Stimulated activated CD4-positive, alpha-beta T cell treated with anti-CD3 and anti-CD28 coated beads, Interleukin-12 subunit alpha, Interleukin-12 subunit beta, amount 100 ng/mL, for 48 hours (primary cell): ENCODE data around the gene MED29.
A peak's percentile ranks its signal among the peaks of the same experiment; 100 is the strongest.

Experiments
- DNase-seq, 3 donors: peaks; one replicate each; pipeline ENCODE4 v3.0.0-alpha.2; 2020; ENCODE audit warnings: low read depth in 2 of 3, low spot score in 1 of 3

MED29 gene

DNA sequence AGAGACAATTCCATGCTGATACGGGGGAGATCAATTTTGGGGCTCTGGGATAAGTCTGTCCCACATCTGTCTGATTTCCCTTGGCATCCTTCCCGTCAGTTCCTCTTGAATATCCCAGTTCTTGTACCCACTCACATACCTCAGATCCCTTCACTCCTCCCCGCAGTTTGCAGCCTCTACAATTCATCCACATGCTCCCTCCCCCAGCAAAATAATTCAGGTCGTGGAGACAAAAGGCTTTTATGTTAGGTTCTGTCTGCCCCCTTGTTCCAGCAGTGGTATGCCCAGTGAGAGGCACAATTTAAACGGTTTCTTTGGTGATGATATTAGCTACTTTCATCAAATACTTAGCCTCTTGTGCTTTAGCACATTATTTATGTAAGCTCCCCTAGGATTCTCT lies 35.0 kb downstream of the MED29 start:
- no peak for DNase-seq

DNA sequence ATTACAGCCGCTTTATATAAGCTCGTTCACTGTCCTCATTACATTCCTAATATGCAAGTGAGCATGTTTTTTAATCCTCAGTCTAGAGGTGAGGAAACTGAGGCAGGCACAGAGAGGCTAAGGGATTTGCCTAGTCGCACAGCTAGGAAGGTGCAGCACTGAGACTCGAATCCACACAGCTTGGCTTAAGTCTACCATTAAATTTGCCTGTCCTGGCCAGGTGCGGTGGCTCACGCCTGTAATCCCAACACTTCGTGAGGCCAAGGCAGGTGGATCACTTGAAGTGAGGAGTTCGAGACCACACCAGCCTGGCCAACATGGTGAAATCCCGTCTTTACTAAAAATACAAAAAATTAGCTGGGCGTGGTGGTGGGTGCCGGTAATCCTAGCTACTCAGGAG lies 36.5 kb downstream of the MED29 start:
- DNase-seq, result no peak

DNA sequence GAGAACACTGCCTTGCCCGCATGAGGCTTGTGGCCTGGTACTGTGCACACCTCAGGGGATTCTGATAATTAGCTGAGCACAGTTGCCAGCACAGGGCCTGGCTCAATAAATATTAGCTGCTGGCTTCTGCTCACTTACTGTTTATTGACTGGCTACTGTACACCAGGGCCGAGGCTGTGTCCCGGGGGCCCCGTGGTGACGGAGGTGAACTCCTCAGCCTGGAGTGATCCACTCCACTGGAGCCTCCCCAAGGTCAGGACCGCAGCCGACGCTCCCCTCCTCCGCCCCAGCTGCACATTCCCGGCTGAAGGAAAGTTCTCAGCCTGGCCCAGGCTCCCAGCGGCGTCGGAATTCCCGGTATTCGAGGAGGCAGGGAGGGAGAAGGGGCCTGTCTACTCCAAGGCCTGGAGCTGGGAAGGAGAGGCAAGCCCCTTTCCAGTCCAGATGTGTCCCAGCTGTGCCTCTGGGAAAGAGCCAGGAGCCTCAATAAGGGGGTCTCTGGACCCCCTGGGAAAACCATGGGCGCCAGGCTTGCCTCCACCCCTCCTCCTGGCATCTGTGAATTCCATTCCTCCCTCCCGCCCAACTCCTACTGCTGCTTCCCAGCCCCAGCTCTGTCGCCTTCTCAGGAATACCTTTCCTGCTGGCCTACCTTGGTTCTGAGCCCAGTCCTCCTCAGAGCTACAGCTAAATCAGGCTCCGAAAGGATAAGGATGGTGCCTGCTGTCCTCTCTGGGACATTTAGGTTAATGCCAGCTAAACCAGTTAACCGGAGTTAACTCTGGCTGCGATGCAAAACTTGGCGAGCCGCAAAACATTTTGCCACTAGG lies 37.3 kb downstream of the MED29 start:
- no peak for DNase-seq

DNA sequence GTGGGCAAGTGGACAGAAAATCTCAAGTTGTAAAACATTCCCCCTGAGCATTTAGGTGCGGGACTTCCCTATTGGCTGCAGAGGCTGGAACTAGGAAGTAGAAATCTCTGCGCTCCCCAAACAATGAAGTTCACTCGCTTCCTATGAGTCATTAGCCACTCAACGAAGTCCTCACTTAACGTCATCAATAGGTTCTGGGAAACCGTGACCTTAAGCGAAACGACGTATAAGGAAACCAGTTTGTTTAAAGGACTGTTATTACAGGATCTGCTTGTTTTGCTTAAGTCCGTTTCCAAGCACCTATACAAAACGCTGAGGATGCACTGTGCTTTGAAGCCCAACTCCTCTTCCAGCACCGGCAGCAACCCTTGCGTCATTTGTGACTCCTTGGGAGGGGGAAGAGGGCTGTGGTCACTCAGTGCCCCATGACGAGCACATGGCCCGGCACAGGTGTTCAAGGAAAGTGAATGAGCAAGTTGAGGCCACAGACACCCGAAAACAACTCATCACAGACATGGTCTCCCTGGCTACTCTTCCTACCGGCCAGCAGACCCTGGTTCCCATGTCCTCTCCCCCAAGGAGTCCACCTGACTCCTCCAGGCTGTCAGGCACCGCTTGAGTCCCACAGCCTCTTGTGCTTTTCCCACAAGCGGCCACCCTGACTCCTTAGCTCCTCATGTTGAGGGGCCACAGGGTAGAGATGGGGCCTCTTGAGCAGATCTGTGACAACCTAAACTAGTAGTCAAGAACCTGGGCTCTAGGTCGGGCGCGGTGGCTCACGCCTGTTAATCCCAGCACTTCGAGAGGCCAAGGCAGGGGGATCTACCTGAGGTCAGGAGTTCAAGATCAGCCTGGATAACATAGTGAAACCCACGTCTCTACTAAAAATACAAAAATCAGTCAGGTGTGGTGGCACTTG lies 39.8 kb downstream of the MED29 start:
- DNase-seq, result peak in 2 of 3 donors; percentile 67 to 70

DNA sequence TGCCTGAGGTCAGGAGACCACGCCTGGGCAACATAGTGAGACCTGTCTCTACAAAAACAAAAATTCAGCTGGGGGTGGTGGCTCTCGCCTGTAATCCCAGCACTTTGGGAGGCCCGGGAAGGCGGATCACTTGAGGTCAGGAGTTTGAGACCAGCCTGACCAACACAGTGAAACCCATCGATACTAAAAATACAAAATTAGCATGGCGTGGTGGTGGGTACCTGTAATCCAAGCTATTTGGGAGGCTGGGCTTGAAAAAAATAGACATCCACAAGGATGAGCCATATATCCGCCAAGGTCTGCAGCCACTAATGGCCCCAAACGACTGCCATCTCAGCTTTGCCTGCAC lies 41.5 kb downstream of the MED29 start:
- DNase-seq, result no peak

DNA sequence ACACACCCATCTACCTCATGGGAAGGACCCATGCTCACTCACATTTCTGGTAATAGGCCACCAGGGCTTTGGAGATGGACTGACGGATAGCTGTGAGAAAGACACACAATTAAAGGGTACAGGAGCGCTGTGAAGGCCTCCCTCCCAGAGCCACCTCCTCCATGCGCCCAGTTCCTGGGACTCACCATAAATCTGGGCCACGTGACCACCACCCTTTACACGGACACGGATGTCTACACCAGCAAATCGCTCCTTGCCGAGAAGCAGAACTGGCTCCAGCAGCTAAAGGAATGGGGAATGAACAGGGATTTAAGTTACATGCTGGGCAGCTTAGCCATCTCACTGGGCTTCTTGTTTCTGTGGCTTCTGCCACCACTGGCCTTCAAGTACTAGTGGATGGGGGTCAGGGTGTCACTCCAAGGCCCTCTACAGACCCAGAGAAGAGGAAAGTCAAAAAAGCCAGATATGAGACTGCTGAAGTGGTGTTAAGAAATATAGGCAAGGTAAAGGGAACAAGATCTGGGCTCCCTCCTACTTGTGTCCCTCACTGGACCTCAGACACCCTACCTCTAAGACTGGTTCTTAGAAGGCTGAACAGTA lies 42.4 kb downstream of the MED29 start:
- DNase-seq, result no peak

DNA sequence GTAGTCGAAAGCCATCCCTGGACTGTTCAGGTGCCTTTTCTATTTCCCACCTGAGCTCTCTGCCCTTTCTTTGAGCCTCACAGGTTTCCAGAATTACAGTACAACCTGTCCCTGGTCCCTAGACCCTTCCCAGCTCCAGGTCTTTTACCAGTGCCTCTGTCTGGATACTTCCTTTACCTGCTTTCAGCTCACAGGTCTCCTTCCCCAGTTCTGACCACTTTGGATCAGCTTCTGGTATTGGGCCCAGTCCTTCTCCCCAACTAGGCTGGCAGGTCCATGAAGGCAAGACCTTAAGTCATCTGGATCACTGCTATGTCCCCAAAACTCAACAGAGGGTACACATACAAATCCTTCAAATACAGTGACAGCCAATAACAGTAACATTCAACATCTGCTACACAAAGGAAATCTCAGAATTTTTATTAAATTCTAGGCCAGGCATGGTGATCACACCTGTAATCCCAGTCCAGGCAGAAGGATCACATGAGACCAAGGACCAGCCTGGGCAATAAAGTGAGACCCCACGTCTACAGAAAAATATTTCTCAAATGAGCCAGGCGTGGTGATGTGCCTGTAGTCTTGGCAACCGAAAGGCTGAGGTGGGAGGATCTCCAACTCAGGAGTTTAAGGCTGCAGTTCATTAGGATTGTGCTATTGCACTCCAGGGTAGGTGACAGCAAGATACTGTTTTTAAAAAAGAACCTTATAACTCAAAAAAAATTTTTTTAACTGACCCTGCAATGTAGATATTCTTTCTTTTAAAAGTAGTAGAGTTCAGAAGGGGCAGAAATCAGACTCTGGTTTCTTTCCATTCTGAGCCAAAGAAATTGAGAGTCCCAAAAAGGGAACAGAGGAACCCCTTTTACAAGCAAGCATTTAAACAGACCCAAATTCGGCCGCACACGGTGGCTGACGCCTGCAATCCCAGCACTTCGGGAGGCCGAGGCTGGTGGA lies 43.2 kb downstream of the MED29 start:
- no peak for DNase-seq

DNA sequence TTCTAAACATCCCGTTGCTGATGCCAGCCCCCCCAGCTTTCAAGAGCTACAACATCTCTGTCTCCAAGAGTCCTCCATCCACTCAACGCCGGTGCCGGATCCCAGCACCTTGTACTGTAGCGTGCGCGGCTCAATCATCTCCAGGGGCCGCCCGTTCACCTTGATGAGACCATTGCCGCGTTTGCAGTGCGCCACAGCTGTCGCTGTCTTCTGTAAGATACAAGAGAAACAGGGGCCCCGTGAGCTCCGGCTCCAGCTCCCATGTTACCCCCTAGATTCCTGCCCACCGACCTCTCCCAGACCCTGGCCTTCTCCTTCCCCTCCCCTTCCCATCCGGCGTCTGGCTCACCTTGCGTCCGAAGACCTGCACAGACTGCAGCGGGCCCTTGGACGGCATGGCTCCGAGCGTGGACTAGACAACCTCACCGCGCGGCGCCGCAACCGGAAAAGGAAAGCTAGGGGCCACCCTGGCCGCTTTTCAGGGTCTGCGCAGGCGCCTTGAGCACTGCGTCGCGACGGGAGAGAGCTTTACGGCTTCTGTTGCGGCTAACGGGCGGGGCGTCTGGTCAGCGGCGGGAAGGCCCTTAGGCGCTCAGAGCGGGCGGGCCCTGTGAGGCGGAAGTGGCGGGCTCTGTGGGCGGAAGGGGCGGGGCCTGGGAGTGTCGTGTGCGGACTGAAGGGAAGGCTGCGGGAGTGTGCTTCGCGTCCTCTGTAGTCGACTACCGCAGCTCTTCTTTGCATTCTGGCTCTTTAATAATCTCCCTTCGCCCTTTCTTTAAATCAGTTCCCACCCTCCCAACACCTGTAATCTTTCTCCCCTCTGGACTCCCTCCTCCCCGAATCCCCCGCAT lies 44.5 kb downstream of the MED29 start, which contains the start of gene RPS16:
Gene RPS16 (minus strand): TSS at position 451 of the 851 bp plus-strand sequence. CDS start 54 bp downstream, at position 397.
- peak; percentile 99 for DNase-seq

DNA sequence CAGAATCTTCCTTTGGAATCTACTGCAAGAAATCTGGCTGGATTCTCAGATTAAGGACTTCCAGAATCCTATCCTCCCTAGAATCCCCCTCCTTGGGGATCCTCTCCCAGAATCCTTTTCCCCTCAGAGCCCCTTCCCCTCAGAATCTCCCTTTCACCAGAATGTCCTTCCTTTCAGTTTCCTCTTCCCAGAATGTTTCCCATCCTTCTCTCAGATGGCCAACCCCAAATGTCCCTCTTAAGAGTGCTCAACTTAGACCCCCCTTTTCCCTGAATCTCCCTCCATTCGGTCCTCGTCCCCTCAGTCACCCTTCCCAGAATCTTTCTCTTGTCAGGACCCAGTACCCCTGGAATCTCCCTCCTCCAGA lies 45.2 kb downstream of the MED29 start:
- DNase-seq, result no peak

DNA sequence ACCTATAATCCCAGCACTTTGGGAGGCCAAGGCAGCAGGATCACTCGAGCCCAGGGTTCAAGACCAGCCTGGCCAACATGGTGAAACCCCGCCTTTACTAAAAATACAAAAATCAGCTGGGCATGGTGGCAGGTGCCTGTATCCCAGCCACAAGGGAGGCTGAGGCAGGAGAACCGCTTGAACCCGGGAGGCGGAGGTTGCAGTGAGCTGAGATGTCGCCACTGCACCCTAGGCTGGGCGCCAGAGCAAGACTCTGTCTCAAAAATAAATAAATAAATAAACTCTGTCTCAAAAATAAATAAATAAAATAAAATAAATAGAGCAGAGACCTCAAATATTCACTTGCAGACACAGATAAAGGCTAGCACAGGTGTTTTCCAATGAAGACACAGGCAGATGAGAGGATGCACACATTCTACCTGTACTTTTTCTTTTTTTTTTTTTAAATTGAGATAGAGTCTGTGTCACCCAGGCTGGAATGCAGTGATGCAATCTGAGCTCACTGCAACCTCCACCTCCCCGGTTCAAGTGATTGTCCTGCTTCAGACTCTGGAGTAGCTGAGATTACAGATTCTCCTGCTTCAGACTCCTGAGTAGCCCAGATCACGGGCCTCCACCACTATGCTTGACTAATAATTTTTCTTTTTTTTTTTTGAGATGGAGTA lies 47.2 kb downstream of the MED29 start:
- DNase-seq, result no peak

DNA sequence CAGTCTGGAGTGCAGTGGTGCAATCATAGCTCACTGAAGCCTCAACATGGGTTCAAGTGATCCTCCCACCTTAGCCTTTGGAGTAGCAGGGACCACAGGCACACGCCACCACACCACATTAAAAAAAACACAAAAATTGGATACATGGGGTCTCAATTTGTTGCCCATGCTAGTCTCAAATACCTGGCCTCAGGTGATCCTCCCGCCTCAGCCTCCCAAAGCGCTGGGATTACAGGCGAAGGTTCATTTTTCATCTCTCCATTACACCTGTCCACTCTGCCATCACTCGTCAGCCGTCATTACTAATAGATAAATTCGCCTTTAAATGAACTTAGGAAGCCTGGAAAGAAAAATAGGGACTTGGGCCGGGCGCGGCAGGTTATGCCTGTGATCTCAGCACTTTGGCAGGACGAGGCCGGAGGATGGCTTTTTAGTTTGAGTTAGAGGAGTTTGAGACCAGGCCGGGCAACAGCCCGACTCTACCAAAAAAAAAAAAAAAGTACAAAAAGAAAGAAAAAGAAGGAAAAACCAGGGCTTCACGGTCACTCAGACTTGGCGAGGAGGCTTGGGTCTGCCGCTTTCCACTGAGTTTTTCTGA lies 53.5 kb downstream of the MED29 start:
- no peak for DNase-seq

DNA sequence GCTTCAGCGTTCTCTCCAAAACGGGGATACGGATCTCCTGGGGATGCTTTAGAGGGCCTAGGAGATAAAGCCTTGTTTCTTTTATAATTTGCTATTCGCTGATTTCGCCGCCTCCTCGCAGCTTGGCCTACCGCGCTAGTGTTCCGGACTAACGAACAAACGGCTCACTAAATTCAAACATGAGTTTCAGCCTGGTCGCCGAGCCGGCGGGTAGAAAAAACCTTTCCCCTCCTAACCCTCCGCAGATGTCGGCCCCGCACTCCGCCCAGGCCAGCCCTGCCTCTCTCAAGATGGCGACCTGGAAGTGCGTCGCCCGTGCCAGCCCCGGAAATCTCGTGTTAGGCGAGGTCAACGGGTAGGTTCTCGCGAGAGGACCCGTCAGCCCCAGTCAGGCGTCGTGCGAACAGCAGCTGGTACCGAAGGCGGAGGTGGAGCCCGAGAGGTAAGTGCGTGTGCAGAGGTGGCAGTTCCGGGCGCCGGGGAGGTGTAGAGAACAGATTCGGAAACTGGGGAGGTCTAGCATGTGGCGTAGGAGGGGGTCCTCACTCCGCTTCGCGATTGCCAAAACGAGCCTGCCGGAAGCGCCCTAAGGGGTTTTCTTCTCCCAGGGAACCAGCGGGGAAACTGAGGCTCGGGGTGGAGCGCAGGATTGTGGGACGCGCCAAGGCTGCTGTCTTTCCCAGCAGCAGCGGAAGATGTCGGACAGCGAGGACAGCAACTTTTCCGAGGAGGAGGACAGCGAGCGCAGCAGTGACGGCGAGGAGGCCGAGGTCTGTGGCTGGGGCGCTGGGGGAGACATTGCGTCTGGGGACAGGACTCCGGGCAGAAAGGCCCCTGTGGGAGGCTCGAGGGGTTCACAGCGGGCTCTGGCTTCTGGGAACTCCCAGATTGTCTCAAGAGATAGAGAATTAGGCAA lies 54.3 kb downstream of the MED29 start, which contains the start of gene SUPT5H:
Gene SUPT5H (plus strand): TSS at position 387 of the 916 bp plus-strand sequence. CDS start 309 bp downstream, at position 696.
- peak; percentile 95 to 98 (median 97) for DNase-seq

DNA sequence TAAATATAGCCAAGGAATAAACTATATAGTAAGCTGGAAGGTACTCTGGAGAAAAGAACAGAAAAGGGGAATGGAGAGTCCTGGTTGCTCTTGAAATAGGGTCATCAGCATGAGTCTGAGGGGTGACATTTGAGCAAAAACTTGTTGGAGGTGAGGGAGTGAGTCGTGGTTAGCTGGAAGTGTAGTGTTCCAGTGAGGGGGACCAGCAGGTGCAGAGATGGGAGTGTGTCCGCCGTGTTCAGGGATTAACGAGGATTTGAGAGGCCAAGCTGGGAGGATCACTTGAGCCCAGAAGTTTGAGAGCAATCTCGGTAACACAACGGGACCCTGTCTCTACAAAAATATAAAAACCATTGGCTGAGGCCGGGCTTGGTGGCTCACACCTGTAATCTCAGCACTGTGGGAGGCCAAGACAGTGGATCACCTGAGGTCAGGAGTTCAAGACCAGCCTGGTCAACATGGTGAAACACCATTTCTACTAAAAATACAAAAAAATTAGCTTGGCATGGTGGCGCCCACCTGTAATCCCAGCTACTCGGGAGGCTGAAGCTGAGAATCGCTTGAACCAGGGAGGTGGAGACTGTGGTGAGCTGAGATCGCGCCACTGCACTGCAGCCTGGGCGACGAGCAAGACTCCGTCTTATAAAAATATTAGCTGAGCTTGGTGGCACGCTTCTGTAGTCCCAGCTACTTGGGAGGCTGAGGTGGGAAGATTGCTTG lies 55.3 kb downstream of the MED29 start:
- DNase-seq, result no peak

DNA sequence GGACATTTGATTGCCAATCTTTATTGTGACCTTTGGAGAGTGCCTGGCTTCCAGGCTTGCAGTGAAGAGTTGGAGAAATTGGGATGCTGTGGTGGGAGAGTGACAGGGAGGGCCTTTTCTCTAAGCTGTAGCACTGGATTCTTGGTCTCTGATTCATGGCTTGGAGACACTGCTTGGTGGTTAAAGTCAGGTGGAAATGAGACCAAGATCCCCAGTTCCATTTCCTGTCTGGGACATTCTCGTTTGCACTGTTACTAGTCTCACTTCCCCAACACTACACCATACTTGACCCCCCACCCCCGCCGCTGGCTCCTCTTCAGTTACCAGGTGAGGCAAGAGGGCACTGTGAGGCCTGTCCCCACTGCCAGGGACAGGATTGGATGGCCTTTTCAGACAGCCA lies 57.1 kb downstream of the MED29 start:
- no peak for DNase-seq

DNA sequence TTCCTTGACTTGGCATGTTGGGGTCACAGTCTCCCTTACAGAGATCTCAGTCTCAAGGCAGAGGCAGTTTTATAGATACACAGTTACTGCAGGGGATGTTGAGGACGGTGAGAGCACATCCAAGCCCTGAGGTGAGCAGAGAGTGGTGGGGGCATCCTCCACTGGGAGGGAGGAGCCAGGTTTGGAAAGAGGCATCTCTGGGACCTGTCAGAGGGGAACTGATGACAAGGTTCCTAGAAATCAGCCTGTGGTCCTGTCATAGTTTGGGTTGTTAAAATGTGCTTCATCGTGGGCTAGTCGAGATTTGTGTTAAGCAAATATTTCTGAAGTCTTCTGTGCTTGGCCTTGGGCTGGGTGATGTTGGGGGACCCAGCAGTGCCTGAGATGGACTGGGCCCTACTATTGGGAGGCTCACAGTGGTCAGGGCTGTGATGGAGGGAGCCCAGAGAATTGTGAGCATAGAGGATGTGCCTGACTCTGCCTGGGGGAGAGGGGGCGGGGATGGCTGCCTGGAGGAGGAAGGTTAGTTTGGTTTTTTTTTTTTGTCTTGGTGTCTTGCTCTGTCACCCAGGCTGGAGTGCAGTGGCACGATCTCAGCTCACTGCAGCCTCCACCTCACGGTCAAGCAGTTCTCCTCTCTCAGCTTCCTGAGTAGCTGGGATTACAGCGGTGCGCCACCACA lies 58.1 kb downstream of the MED29 start:
- no peak for DNase-seq
